IPS-18a (cell line): Measurements from ENCODE around the gene CCDC70.

Experiments used
- H3K27ac ChIP-seq: one replicate; pipeline ENCODE4 v1.5.1; 2013; ENCODE audit warnings: low read length
- H3K27me3 ChIP-seq: one replicate; pipeline ENCODE4 v1.6.1; 2013; ENCODE audit warnings: mild to moderate bottlenecking, low read length; ENCODE audit not compliant: control insufficient read depth, insufficient read depth
- H3K36me3 ChIP-seq: one replicate; pipeline ENCODE4 v1.6.1; 2013; ENCODE audit warnings: low read depth, low read length; ENCODE audit not compliant: control insufficient read depth
- H3K4me1 ChIP-seq: one replicate; pipeline ENCODE4 v1.6.1; 2013; ENCODE audit warnings: low read depth, low read length; ENCODE audit not compliant: control insufficient read depth
- H3K4me3 ChIP-seq: one replicate; pipeline ENCODE4 v1.5.1; 2013; ENCODE audit warnings: low read length
- H3K9ac ChIP-seq: one replicate; pipeline ENCODE4 v1.6.1; 2013; ENCODE audit warnings: mild to moderate bottlenecking, low read length, moderate library complexity
- H3K9me3 ChIP-seq: one replicate; pipeline ENCODE4 v1.6.1; 2013; ENCODE audit warnings: low read depth, low read length; ENCODE audit not compliant: control insufficient read depth

The CCDC70 gene

GRCh38 chr13:51914137-51914493 lies 52.3 kb downstream of the CCDC70 start:
- no peak overlapping the region for H3K9ac ChIP-seq
- H3K27ac ChIP-seq = no peak overlapping the region
- H3K27me3 ChIP-seq = no peaks in the 10 kb centered on the region
- H3K9me3 ChIP-seq = no peaks in the 10 kb centered on the region
- no peaks in the 10 kb centered on the region for H3K36me3 ChIP-seq
- H3K4me3 ChIP-seq = no peak overlapping the region
- no peaks in the 10 kb centered on the region for H3K4me1 ChIP-seq
